SHP77 treated with DMSO at 0.1 percent for 48 hours (cell line): ENCODE results near the gene SLC8A2.
A peak's percentile ranks its signal among the peaks of the same experiment; 100 is the strongest.
"Not testable (repeated sequence)": the region's sequence is repeated elsewhere in the genome, so short reads cannot be mapped to it uniquely, and the experiment has no call there.

Source experiments
- DNase-seq: peaks from one replicate; lab custom pipeline; 2025; lab: John Stamatoyannopoulos, UW

The SLC8A2 gene

DNA sequence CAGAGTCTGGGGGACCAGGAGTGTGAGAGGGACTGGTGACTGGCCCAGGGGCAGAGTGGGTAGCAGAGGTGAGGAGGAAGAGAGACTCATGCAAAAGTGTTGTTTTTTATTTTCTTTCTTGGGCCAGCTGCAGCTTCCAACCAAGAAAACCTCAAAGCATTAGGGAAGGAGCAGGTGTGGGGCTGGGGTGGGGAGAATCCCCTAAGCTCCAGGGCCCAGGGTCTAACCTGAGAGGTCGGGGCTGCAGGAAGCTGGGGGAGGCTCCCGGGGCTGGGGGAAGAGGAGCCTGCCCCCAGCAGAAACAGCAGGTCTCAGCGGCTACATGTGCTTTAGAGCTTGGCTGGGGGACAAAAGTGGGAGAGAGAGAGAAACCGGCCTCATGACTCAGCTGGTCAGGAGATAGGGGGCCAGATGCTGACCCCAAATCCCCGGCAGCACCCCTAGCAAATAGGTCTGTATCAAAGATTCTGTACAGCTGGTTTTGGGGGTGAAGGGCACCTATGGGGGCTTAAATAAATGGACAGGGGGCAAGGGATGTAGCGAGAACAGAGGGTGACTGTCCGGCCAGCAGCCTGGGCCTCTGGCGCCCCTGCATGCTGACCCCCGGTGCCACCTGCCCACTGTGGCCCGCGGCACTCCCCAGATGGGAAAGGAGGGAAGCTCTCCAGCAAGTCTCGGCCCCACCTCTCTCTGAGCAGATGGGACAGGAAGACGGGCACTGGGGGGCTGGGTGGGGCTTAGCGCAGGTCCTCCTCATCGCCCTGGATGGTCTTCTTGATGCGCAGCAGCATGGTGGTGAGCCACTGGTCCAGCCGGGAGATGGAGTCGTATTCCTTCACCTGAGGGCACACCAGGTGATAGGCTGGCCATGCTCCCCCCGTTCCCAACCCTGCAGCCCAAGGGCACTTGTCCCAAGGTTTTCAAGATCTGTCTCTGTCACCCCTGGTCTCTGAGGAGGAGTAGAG is 16.1 kb upstream of the SLC8A2 start:
- DNase-seq, result no peak

DNA sequence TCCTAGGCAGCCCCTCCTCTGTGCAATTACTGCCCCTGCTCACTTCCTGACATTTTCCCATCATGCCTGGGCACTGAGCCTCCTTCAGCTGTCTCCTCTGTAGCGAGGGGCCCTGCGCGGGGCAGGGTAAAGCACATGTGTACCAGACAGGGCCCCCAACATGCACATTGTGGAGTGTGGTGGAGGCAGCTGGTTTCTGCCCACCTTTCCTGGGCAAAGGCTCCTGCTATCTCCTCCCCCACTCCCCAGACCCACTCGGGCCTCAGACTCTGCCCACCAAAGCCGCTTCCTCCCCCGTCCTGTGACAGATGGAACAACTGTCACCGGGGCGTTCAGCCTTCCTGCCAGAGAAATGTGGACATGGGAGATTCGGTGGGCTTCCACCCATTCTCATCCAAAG is 15.2 kb upstream of the SLC8A2 start:
- no peak for DNase-seq

DNA sequence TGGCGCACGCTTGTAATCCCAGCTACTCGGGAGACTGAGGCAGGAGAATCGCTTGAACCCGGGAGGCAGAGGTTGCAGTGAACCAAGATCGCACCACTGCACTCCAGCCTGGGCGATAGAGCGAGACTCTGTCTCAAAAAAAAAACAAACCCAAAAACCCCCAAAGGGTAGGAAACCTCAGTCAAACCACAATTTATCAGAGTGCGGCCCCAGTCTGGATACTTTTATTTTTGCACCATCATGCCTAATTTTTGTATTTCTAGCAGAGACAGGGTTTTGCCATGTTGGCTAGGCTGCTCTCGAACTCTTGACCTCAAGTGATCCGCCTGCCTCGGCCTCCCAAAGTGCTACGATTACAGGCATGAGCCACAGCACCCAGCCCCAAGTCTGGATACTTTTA is 14.5 kb upstream of the SLC8A2 start:
- not testable (repeated sequence) for DNase-seq

DNA sequence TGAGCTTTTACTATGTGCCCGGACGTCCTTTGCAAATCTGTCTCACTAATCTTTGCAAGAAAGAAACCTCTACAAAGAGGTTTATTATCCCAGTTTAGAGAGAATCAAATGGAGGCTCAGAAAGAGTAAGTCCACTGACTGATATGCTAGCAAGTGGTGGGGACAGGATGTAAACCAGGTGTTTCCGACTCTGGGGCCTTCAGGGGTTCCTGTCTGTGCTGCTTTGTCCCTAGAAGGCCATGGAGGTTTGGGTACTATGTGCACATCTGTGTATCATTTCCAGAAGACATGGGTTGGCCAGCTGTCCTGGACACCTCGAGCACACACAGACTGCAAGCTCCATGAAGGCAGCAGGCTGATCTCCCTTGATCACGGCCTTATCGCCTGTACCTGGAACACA is 13.5 kb upstream of the SLC8A2 start:
- DNase-seq, result no peak

- DNase-seq, result peak; percentile 88
Observed at GRCh38 chr19:47483800-47484690, 12.4 kb upstream of the SLC8A2 start, which contains the start of gene KPTN. TSS of gene KPTN (minus strand) at chr19:47484219. CDS start at chr19:47484160, 59 bp downstream.

DNA sequence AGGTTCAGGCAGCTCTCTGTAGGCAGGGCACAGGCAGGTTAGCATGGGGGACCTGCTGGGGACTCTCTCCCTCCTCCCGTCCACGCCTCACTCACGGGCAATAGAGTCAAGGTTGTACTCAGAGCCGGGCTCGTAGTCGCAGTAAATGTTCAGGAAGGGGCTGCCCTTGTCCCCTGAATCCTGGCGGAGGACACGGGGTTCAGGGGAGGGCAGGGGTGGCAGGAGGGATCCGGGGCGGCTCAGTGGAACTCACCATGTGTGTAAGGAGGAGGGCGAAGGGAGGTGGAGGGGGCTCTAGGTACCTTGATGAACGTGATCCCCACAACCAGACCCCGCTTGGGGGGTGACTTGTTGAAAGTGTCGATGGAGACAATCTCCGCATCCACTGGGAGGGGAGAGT is 11.5 kb upstream of the SLC8A2 start:
- no peak for DNase-seq

GRCh38 chr19:47481460-47482052 is 9.9 kb upstream of the SLC8A2 start:
- DNase-seq, result no peak

GRCh38 chr19:47480658-47481057 is 9.0 kb upstream of the SLC8A2 start:
- no peak for DNase-seq

DNA sequence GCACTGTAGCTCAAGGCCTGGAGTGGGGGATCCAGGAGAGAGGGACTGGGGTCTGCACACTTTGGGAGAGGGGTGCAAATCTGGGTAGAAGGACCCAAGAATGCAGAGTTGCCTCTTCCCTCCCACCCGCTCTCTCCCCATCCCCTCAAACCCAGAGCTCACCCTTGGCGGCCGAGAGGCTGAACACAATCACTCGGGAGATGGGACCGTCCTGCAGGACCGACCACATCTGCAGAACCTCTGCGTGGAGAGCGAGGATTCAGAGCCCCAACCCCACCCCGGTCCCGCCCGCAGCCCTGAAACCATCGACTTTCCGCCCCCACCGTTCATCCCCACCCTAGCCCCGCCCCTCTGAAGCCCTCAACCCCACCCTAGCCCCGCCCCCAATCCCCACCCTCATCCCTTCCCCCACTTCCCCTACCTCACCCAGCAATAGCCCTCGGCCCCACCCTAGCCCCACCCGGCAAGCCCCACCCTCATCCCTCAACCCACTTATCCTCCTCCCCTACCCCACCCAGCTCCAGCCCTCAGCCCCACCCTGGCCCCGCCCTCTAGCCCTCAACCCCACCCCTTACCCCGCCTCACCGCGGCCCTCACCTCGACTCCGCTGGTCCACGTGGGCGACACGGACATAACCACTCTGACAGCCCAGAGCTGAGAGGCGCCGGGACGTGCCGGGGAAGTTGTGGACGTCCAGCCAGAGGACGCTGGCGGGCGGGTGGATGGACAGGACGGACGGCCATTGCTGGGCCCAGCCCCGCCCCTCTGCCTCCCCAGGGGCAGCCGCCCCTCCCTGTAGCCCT is 8.2 kb upstream of the SLC8A2 start:
- DNase-seq, result no peak

GRCh38 chr19:47476438-47476972 is 4.8 kb upstream of the SLC8A2 start:
- no peak for DNase-seq

GRCh38 chr19:47475465-47475864 is 3.8 kb upstream of the SLC8A2 start:
- DNase-seq, result no peak

- no peak for DNase-seq
Observed at GRCh38 chr19:47473336-47473735, 1.6 kb upstream of the SLC8A2 start.

- no peak for DNase-seq
Observed at GRCh38 chr19:47471381-47471732, 336 bp downstream of the SLC8A2 start.

DNA sequence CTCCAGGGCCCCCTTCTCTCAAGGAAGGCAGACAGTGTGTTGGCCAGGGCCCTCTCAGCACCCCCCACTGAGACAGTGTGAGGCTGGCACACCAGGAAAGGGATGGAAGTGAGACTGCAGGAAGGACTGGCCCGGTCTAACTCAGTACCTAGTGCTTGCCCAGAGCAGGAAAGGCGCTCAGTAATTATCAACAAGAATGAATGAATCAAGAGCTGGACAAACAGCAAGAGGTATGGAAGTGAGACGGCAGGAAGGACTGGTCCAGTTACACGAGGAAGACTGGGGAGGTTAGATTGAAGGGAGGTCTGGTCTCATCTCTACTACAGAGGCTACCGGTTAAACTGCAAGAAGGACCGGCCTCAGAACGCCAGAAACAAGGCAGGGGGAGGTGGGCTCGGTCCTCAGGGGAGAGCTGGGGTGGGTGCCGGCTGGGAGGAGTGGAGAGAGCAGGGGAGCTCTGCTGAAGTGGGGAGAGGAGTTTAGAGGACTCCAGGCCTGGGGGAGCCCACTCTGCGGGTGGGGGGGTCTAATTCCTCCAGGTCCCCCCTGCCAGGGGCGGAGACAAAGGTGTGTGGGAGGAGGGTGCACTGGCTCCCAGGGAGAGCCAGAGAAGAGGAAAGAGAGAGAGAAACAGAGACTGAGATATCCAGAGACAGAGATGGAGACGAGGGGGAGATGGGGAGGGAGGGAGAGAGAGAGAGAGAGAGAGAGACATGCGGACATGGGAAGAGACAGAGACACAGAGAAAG is 1.1 kb downstream of the SLC8A2 start:
- no peak for DNase-seq

- DNase-seq, result no peak
Observed at GRCh38 chr19:47469719-47470118, 2.0 kb downstream of the SLC8A2 start.

GRCh38 chr19:47469363-47469700 is 2.4 kb downstream of the SLC8A2 start:
- no peak for DNase-seq

- DNase-seq, result no peak
Observed at GRCh38 chr19:47467914-47468313, 3.8 kb downstream of the SLC8A2 start.

GRCh38 chr19:47465957-47466356 is 5.7 kb downstream of the SLC8A2 start:
- no peak for DNase-seq

DNA sequence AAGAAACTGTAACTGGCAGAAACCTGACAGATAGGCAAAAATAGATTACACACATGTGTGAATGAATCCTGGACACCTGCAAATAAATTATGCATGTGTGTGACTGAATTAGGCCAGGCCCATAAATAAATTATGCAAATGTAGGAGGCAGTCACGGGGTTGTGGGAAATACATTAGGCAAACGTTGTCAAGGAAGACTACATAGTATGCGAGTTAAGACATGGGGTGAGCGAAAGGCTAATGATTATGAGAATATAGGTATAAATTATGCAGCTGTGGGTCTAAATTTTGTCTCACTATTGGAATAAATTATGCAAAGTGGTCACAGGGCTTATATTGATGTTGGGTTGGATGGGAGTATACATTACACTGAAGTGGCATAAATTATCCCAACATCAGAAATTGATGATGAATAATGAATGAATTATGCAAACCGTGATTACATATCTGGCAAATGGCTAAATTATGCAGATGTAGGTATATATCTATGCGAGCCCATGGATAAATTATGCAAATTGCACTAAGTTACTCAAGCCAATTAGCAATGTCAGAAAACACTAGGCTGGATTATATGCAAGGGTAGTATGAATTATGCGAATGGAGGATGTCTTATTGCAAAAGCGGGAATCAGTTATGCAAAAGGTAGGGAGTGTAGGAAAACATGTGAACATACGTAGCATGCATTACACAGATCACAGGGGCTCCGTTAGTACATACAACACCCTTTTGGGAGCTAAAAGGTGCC is 6.8 kb downstream of the SLC8A2 start:
- DNase-seq, result no peak

- DNase-seq, result no peak
Observed at GRCh38 chr19:47461876-47462275, 9.8 kb downstream of the SLC8A2 start.
